KMS-11 (cell line): ENCODE data around the gene PBX2.
"Not testable (repeated sequence)": the region's sequence is repeated elsewhere in the genome, so short reads cannot be mapped to it uniquely, and the experiment has no call there.

Experiments used
- H2AFZ ChIP-seq: fragments of 200-600 bp; sonication (generic); 2 replicates; pipeline ENCODE4 v1.6.1; 2016; ENCODE audit warnings: antibody characterized with exemption, mixed run types, low read depth
- H3K27ac ChIP-seq: fragments of 200-600 bp; sonication (generic); 2 replicates; pipeline ENCODE4 v1.6.1; 2016; ENCODE audit warnings: mild to moderate bottlenecking, mixed run types
- H3K27me3 ChIP-seq: fragments of 200-600 bp; sonication (generic); 2 replicates; pipeline ENCODE4 v1.6.1; 2017; ENCODE audit warnings: mild to moderate bottlenecking, low read depth, mixed run types, moderate library complexity; ENCODE audit not compliant: insufficient read depth
- H3K36me3 ChIP-seq: fragments of 200-600 bp; sonication (generic); 2 replicates; pipeline ENCODE4 v1.6.1; 2017; ENCODE audit warnings: mild to moderate bottlenecking, mixed run types; ENCODE audit not compliant: insufficient read depth
- H3K4me1 ChIP-seq: fragments of 200-600 bp; sonication (generic); 2 replicates; pipeline ENCODE4 v1.6.1; 2016; ENCODE audit warnings: mild to moderate bottlenecking, low read depth, mixed run types; ENCODE audit not compliant: poor library complexity, severe bottlenecking
- H3K4me2 ChIP-seq: fragments of 200-600 bp; sonication (generic); 2 replicates; pipeline ENCODE4 v1.7.0; 2016; ENCODE audit warnings: mild to moderate bottlenecking, mixed run types
- H3K4me3 ChIP-seq: fragments of 200-600 bp; sonication (generic); IDR thresholded peaks from 2 replicates; pipeline ENCODE4 v1.6.1; 2017; ENCODE audit warnings: low read depth, low read length, mixed read lengths; ENCODE audit not compliant: insufficient read depth
- H3K79me2 ChIP-seq: fragments of 200-600 bp; sonication (generic); 2 replicates; pipeline ENCODE4 v1.6.1; 2016; ENCODE audit warnings: low read depth, mixed run types; ENCODE audit not compliant: insufficient read depth
- H3K9ac ChIP-seq: fragments of 200-600 bp; sonication (generic); 2 replicates; pipeline ENCODE4 v1.6.1; 2016; ENCODE audit warnings: mild to moderate bottlenecking, mixed run types
- H4K20me1 ChIP-seq: fragments of 200-600 bp; sonication (generic); 2 replicates; pipeline ENCODE4 v1.6.1; 2016; ENCODE audit warnings: mild to moderate bottlenecking, mixed run types; ENCODE audit not compliant: insufficient read depth
- TF ChIP-seq, protein P1 (sequence below): fragments of 200-600 bp; sonication (generic); conservative IDR thresholded peaks from 2 replicates; pipeline ENCODE4 v1.6.1; 2017; ENCODE audit warnings: low read depth, mild to moderate bottlenecking, antibody characterized with exemption, low read length, moderate library complexity, mixed read lengths

The PBX2 gene

DNA sequence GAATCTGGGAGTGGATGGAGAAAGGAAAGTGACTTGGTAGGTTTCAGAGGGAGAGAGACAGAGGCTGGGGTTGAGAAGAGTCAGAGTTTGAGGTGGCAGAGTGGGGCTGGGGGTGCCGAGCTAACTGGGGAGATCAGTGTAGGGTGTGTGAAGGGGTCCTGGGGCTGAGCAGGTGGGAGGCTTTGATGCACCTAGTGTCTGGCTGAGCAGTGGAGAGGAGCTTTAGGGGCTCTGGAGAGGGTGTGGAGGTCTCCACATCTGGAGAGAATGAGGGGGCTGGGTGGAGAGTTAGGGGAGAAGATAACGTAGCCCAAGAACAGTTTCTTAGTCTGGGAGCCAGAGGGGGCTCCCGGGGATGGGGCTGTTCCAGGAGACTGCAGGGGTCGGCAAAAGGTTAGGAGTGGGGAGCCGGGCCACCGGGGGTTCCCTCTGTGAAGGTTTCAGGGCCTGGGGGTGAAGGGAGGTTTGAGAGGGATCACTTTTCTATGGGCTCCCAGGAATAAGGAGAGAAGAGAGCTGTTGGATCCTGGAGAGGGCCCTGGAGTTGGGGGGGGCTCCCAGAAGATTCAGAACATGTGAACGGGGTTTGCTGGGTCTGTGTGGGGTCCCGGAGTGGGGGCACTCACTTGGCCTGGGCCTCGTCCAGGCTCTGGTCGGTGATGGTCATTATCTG lies 797 bp downstream of the PBX2 start:
- peak overlapping the region; percentile 69 for H3K27ac ChIP-seq
- peaks cover 11% of the 10 kb centered on the region for H3K79me2 ChIP-seq
- H4K20me1 ChIP-seq, result no peaks in the 10 kb centered on the region
- peak overlapping the region; percentile 88 for H3K4me2 ChIP-seq
- TF ChIP-seq, protein P1, sequence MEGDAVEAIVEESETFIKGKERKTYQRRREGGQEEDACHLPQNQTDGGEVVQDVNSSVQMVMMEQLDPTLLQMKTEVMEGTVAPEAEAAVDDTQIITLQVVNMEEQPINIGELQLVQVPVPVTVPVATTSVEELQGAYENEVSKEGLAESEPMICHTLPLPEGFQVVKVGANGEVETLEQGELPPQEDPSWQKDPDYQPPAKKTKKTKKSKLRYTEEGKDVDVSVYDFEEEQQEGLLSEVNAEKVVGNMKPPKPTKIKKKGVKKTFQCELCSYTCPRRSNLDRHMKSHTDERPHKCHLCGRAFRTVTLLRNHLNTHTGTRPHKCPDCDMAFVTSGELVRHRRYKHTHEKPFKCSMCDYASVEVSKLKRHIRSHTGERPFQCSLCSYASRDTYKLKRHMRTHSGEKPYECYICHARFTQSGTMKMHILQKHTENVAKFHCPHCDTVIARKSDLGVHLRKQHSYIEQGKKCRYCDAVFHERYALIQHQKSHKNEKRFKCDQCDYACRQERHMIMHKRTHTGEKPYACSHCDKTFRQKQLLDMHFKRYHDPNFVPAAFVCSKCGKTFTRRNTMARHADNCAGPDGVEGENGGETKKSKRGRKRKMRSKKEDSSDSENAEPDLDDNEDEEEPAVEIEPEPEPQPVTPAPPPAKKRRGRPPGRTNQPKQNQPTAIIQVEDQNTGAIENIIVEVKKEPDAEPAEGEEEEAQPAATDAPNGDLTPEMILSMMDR, result no peak
- peak overlapping the region; percentile 73 for H3K9ac ChIP-seq
- peaks cover 42% of the 10 kb centered on the region for H3K4me1 ChIP-seq
- no peaks in the 10 kb centered on the region for H3K36me3 ChIP-seq
- H3K27me3 ChIP-seq, result no peaks in the 10 kb centered on the region
- no peak overlapping the region for H2AFZ ChIP-seq
- H3K4me3 ChIP-seq, result no peak overlapping the region

DNA sequence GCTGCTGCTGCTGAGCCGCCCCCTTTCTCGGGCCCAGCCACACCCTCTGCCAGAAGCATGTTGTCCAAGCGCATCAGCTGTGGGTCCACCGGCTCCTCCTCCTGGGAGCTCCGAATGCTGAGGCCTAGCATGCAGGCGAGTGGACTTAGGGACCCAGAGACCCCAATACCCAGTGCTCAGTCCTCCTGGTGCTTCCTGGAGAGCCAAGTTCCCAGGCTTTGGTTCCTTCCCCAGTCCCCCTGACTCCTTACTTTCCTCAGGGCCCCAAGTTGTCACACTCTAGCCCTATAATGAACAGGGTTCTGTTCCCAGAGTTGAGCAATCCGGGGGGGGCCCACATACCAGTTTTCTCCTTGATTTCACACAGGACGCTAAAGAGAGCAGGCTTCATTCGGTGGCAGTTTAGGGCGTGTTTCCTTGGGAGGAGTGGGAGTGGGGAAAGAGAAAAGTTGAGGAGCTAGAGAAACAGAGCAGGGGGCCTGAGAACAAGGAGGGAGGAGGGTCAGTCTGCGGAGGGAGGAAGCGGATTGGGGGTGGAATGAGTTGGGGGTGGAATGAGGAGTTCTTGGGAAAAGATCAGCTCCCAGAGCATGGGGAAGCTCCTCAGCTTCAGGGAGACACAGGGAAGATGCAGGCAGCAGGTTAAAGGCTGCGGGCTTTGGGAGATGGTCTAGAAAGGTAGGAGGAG lies 1.5 kb downstream of the PBX2 start:
- H4K20me1 ChIP-seq, result no peaks in the 10 kb centered on the region
- TF ChIP-seq, protein P1, result no peak
- no peak overlapping the region for H2AFZ ChIP-seq
- H3K9ac ChIP-seq, result peak overlapping the region; percentile 73; the same call in 1 of the 2 replicates
- H3K4me2 ChIP-seq, result peak overlapping the region; percentile 88
- H3K27me3 ChIP-seq, result no peaks in the 10 kb centered on the region
- peaks cover 36% of the 10 kb centered on the region for H3K4me1 ChIP-seq
- peaks cover 11% of the 10 kb centered on the region for H3K79me2 ChIP-seq
- H3K27ac ChIP-seq, result no peak overlapping the region
- no peaks in the 10 kb centered on the region for H3K36me3 ChIP-seq
- no peak overlapping the region for H3K4me3 ChIP-seq

DNA sequence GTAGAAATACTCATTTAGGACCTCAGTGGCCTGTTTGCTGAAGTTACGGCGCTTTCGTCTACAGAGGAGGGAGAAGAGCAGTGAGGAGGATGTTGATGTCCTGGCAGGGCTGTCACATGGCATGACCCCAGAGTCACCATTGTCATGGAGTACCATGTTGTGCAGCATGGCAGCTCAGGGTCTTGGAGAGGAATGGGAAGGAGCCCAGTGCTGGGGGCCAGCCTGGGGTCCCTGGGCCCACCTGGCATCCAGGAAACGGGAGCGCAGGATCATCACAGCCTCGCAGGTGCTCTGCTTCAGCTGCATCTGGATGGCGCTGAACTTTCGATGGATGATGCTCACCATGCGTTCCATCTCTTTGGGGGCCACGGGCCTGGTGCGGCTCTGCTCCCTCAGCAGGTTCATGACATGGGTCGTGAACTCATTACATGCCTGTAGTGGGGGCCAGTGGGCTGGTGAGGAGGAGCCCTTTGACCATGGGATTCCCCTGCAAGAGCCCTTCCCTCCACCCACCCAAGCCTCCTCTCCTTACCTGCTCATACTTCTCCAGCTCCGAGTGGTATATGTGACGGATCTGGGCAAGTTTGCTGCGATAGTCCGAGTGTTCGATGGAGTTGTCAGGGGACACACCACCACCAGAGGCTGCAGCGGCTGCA lies 2.1 kb downstream of the PBX2 start:
- peaks cover 11% of the 10 kb centered on the region for H3K79me2 ChIP-seq
- not testable (repeated sequence) for H3K36me3 ChIP-seq, H3K27ac ChIP-seq

DNA sequence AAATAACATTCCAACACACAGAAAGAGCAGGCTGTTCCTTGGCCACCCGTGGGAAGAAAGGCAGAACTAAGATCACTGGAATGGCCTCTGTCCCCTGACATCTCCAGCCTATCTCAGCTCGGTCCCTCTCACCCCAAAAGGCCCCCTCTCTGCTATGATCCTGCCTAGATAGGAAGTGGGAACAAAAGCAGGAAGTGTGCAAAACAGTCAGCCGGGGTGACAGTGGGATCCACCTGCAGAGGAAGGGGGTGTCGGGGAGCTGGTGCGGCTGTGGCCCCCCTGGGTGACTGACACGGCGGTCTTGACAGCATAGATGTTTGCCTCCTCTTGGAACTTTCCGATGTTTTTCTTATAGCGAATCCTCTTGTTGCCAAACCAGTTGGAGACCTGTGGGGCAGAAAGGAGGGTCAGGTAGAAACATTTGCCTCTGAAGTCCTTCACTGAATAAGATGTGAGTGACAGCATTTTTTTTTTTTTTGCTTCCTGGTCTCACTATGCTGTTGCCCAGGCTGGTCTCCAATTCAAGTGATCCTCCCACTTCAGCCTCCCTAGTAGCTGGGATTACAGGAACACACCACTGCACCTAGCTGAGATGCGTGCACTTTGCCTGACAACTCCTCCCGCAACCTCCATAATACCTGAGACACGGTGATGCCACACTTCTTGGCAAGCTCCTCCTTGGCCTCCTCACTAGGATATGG lies 2.8 kb downstream of the PBX2 start:
- no peak overlapping the region for H3K4me2 ChIP-seq
- H3K4me3 ChIP-seq, result no peak overlapping the region
- no peaks in the 10 kb centered on the region for H4K20me1 ChIP-seq
- H3K27me3 ChIP-seq, result no peaks in the 10 kb centered on the region
- H3K36me3 ChIP-seq, result no peaks in the 10 kb centered on the region
- H3K4me1 ChIP-seq, result peaks cover 23% of the 10 kb centered on the region
- H3K79me2 ChIP-seq, result peaks cover 11% of the 10 kb centered on the region
- TF ChIP-seq, protein P1, result no peak
- no peak overlapping the region for H3K27ac ChIP-seq
- H2AFZ ChIP-seq, result no peak overlapping the region
- no peak overlapping the region for H3K9ac ChIP-seq

More for the DNA sequence above, 2.1 kb downstream of the PBX2 start:
- not testable (repeated sequence) for H2AFZ ChIP-seq, H3K9ac ChIP-seq, H3K27me3 ChIP-seq, H4K20me1 ChIP-seq, H3K4me2 ChIP-seq, H3K4me3 ChIP-seq
- H3K4me1 ChIP-seq, result peaks cover 30% of the 10 kb centered on the region

DNA sequence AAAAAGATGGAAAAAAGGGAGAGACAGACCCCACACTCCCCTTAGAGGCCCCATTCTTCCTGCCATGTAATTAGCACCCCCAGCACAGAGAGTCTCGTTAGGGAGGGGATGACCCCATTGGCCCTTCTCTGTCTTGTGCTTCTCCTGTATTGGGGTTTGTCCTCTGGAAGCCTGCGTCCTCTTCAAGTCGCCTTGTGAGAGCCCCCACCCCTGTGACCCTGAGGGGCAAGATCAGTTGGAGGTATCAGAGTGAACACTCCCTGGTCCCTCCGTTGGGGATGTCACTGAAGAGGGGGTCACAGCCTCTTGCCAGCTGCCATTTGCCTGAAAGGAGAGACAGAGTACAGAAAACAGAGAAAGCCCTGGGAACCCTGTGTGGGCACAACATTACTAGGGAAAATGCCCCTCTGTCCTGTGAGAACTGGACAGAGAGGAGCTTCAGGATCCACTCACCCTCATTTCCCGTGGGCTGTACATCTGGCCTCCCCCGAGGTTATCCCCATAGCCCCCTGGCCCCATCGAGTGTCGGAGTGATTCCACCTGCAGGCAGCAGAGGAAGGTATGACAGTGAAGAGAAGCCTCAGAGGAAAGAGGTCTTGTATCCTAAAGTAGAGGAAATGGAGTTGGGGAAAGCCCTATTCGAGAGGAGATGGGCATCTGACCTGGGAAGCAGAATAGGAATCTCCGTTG lies 3.7 kb downstream of the PBX2 start:
- not testable (repeated sequence) for H3K27me3 ChIP-seq, H3K4me3 ChIP-seq, H4K20me1 ChIP-seq, H3K27ac ChIP-seq, H3K4me2 ChIP-seq, H3K36me3 ChIP-seq, H3K9ac ChIP-seq, H2AFZ ChIP-seq
- H3K4me1 ChIP-seq, result peaks cover 15% of the 10 kb centered on the region
- H3K79me2 ChIP-seq, result peaks cover 11% of the 10 kb centered on the region

DNA sequence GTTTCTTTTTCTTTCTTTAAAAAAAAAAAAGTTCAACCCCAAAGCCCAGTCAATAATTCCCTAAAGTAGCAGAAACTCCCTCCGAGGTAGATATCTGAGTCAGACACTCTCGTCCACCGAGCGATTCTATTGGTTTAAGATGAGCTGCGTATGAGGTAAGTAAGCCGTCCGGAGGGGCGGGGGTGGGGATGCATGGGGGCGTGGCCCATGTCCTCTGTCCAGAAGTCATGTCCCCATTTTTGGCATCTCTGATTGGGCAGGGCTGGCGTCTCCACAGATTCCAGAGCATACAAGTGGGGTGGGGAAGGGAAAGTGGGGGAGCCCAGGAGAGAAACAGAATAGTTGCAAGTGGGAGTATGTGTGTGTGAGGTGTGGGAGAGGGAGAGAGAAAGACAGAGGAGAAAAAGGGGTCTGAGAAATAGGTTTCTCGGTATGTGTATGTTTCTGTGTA lies 4.3 kb downstream of the PBX2 start:
- not testable (repeated sequence) for H3K4me2 ChIP-seq, H3K27ac ChIP-seq, H3K27me3 ChIP-seq, H3K36me3 ChIP-seq, H3K4me1 ChIP-seq, H2AFZ ChIP-seq, H4K20me1 ChIP-seq, H3K9ac ChIP-seq, H3K4me3 ChIP-seq
- peaks cover 11% of the 10 kb centered on the region for H3K79me2 ChIP-seq
